MM.1S (cell line): ENCODE results near the gene COL25A1.

Experiments
- DNase-seq: peaks from one replicate; pipeline ENCODE4 v3.0.0-alpha.2; 2015
- H2AFZ ChIP-seq: fragments of 300-600 bp; sonication (generic); 2 replicates; pipeline ENCODE4 v1.6.0; 2016; ENCODE audit warnings: antibody characterized with exemption, low read length
- H3F3A ChIP-seq: fragments of 300-600 bp; sonication (generic); 2 replicates; pipeline ENCODE4 v1.6.1; 2016; ENCODE audit warnings: mild to moderate bottlenecking, antibody characterized with exemption, low read length, moderate library complexity, mixed read lengths; ENCODE audit not compliant: insufficient read depth
- H3K27ac ChIP-seq: fragments of 300-600 bp; sonication (generic); 2 replicates; pipeline ENCODE4 v1.5.1; 2016; ENCODE audit warnings: mild to moderate bottlenecking, low read length
- H3K27me3 ChIP-seq: fragments of 300-600 bp; sonication (generic); replicated peaks from 2 replicates; pipeline ENCODE4 v1.6.0; 2016; ENCODE audit warnings: low read length; ENCODE audit not compliant: insufficient read depth
- H3K36me3 ChIP-seq: fragments of 300-600 bp; sonication (generic); replicated peaks from 2 replicates; pipeline ENCODE4 v1.6.1; 2016; ENCODE audit warnings: mild to moderate bottlenecking, low read length, mixed read lengths; ENCODE audit not compliant: insufficient read depth
- H3K4me1 ChIP-seq: fragments of 300-600 bp; sonication (generic); 2 replicates; pipeline ENCODE4 v1.6.1; 2016; ENCODE audit warnings: low read length, mixed read lengths
- H3K4me2 ChIP-seq: fragments of 300-600 bp; sonication (generic); 2 replicates; pipeline ENCODE4 v1.6.0; 2016; ENCODE audit warnings: low read depth, low read length
- H3K4me3 ChIP-seq: fragments of 300-600 bp; sonication (generic); 2 replicates; pipeline ENCODE4 v1.5.1; 2016; ENCODE audit warnings: low read length, mixed read lengths
- H3K79me2 ChIP-seq: fragments of 300-600 bp; sonication (generic); 2 replicates; pipeline ENCODE4 v1.6.1; 2016; ENCODE audit warnings: mixed run types, low read length, mixed read lengths
- H3K9ac ChIP-seq: fragments of 300-600 bp; sonication (generic); 2 replicates; pipeline ENCODE4 v1.6.1; 2016; ENCODE audit warnings: low read length, mixed read lengths
- H3K9me2 ChIP-seq: fragments of 300-600 bp; sonication (generic); replicated peaks from 2 replicates; pipeline ENCODE4 v1.6.1; 2016; ENCODE audit warnings: mild to moderate bottlenecking, low read length, mixed read lengths; ENCODE audit not compliant: insufficient read depth
- H3K9me3 ChIP-seq: fragments of 300-600 bp; sonication (generic); replicated peaks from 2 replicates; pipeline ENCODE4 v1.6.1; 2016; ENCODE audit warnings: mild to moderate bottlenecking, low read length, mixed read lengths; ENCODE audit not compliant: insufficient read depth
- H4K20me1 ChIP-seq: fragments of 300-600 bp; sonication (generic); 2 replicates; pipeline ENCODE4 v1.6.1; 2016; ENCODE audit warnings: mild to moderate bottlenecking, low read length, moderate library complexity, mixed read lengths; ENCODE audit not compliant: insufficient read depth
- EZH2 ChIP-seq: fragments of 300-600 bp; sonication (generic); optimal IDR thresholded peaks from 2 replicates; pipeline ENCODE3; 2017; ENCODE audit warnings: low read depth, mild to moderate bottlenecking, antibody characterized with exemption, low read length, mixed read lengths
- EZH2phosphoT487 ChIP-seq: fragments of 300-600 bp; sonication (generic); IDR thresholded peaks from 2 replicates; pipeline ENCODE4 v1.6.1; 2018; ENCODE audit warnings: antibody characterized with exemption, low read length
- TF ChIP-seq, protein P1 (sequence below): fragments of 300-600 bp; sonication (generic); IDR thresholded peaks from 2 replicates; pipeline ENCODE4 v1.5.1; 2016; ENCODE audit warnings: antibody characterized with exemption, low read length, mixed read lengths

COL25A1 gene

DNA sequence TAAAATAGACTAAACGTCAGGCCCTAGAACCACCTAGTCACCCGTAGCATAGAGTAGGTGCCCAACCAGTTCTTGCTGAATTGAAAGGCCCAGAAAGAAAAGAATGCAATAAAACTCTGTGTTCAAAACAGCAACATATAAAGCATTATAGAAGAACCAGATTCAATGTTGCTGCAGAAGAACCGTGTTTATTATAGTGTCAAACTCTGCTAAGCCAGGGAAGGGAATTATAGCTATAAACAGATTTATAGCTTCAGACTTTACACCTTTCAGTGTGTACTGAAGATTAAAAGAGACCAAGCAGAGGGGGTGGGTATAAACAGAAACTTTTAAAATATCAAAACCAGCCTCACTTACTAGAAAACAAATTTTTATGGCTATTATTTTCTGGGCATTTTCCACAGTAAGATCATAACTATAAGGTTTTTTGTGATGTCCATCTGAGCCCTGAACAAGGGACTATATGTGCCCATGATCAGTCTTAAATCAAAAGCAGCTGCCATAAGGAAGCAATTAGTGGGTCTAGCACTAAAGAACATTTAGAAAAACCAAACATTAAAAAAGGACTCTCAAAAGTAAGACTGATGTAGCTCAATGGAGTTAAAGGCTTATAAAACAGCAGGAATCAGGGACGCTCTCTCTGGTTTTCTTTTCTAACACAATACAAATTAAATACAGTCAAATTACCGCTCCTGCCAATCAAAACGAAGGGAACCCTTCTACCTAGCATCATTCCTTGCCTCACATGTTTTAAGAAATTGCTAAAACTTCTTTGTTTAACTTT is 319.9 kb downstream of the COL25A1 start:
- no peaks in the 10 kb centered on the region for H4K20me1 ChIP-seq

GRCh38 chr4:108980455-108981239 is 321.8 kb downstream of the COL25A1 start:
- Histone ChIP-seq H3K9me2 (no peaks in the 10 kb centered on the region; the same call in 1 of the 2 replicates), H3K4me1 (no peaks in the 10 kb centered on the region), H3K36me3 (no peaks in the 10 kb centered on the region), H2AFZ (no peak overlapping the region), H4K20me1 (no peaks in the 10 kb centered on the region), H3K4me2 (no peak overlapping the region), H3K9ac (no peak overlapping the region), H3K9me3 (no peaks in the 10 kb centered on the region), H3K27me3 (no peaks in the 10 kb centered on the region), H3K79me2 (no peaks in the 10 kb centered on the region), H3F3A (no peaks in the 10 kb centered on the region), H3K4me3 (no peak overlapping the region), H3K27ac (no peak overlapping the region)
- DNase-seq: no peak
- TF ChIP-seq, protein P1, sequence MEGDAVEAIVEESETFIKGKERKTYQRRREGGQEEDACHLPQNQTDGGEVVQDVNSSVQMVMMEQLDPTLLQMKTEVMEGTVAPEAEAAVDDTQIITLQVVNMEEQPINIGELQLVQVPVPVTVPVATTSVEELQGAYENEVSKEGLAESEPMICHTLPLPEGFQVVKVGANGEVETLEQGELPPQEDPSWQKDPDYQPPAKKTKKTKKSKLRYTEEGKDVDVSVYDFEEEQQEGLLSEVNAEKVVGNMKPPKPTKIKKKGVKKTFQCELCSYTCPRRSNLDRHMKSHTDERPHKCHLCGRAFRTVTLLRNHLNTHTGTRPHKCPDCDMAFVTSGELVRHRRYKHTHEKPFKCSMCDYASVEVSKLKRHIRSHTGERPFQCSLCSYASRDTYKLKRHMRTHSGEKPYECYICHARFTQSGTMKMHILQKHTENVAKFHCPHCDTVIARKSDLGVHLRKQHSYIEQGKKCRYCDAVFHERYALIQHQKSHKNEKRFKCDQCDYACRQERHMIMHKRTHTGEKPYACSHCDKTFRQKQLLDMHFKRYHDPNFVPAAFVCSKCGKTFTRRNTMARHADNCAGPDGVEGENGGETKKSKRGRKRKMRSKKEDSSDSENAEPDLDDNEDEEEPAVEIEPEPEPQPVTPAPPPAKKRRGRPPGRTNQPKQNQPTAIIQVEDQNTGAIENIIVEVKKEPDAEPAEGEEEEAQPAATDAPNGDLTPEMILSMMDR: no peak

More for the DNA sequence above, 319.9 kb downstream of the COL25A1 start:
- Histone ChIP-seq H3K79me2 (no peaks in the 10 kb centered on the region), H3K9me2 (no peaks in the 10 kb centered on the region; the same call in 1 of the 2 replicates), H3K9me3 (no peaks in the 10 kb centered on the region), H3K4me2 (no peak overlapping the region), H3K27ac (no peak overlapping the region), H3K27me3 (no peaks in the 10 kb centered on the region), H3K36me3 (no peaks in the 10 kb centered on the region), H3F3A (no peaks in the 10 kb centered on the region), H3K4me3 (no peak overlapping the region), H3K4me1 (no peaks in the 10 kb centered on the region), H2AFZ (no peak overlapping the region), H3K9ac (no peak overlapping the region)
- DNase-seq: no peak
- TF ChIP-seq EZH2 (no peak), EZH2phosphoT487 (no peak)
- TF ChIP-seq, protein P1: no peak

- H3K9me3 ChIP-seq: no peaks in the 10 kb centered on the region
- H3K4me2 ChIP-seq: no peak overlapping the region
- no peaks in the 10 kb centered on the region for H3K4me1 ChIP-seq
- no peaks in the 10 kb centered on the region for H3F3A ChIP-seq
- TF ChIP-seq EZH2: no peak
- TF ChIP-seq, protein P1: no peak
- no peak for TF ChIP-seq EZH2phosphoT487
- H3K9me2 ChIP-seq: no peaks in the 10 kb centered on the region; the same call in 1 of the 2 replicates
- no peaks in the 10 kb centered on the region for H3K27me3 ChIP-seq
- no peak for DNase-seq
- no peak overlapping the region for H2AFZ ChIP-seq
- no peak overlapping the region for H3K4me3 ChIP-seq
- no peaks in the 10 kb centered on the region for H3K79me2 ChIP-seq
- H3K9ac ChIP-seq: no peak overlapping the region
- no peak overlapping the region; the same call in 1 of the 2 replicates for H3K27ac ChIP-seq
- H3K36me3 ChIP-seq: no peaks in the 10 kb centered on the region
- no peaks in the 10 kb centered on the region for H4K20me1 ChIP-seq
Measured at GRCh38 chr4:108979759-108980158, 322.7 kb downstream of the COL25A1 start.
